ENCODE measurements around the gene NRCAM. TPM values are rescaled to one million over a fixed set of nuclear protein-coding genes. Genes with fewer than 3 reads are reported as not detected.

Gene NRCAM
- total RNA-seq, 1 experiment from 2014 or later: 1.1 TPM

- POLR2A ChIA-PET: interaction anchor here (1.2 to 1.5 kb wide), 2 partner anchors 19 to 98 kb away, joined by 4 to 5 read pairs; no protein-coding TSS in a partner anchor
- BruUV-seq (replicated peaks): no TSS peak
- no peak overlapping the region for H3K27ac Mint-ChIP-seq (ENCODE audit: low read depth, unreplicated experiment)
- DNase-seq (ENCODE audit: unreplicated experiment): peak; percentile 66
- intact Hi-C loops (cut with micrococcal nuclease): loop anchor here (2.0 to 5.0 kb wide), 2 partner anchors 95 to 150 kb away; partner anchors contain the start of gene LAMB1
- CTCF ChIA-PET: interaction anchor here (0.9 to 1.8 kb wide), 5 partner anchors 16 to 48 kb away, joined by 3 to 4 read pairs (median 3); no protein-coding TSS in a partner anchor
- peaks cover 16% of the 10 kb centered on the region for H3K4me1 Mint-ChIP-seq (ENCODE audit: insufficient read depth, unreplicated experiment)
- H3K4me3 Mint-ChIP-seq (ENCODE audit: unreplicated experiment): no peak overlapping the region
- H3K36me3 Mint-ChIP-seq (ENCODE audit: insufficient read depth, unreplicated experiment): no peaks in the 10 kb centered on the region
- peak; percentile 42 for TF ChIP-seq CTCF (IDR thresholded peaks at IDR 0.05; ENCODE audit: unreplicated experiment)
- H3K9me3 Mint-ChIP-seq (ENCODE audit: unreplicated experiment): no peaks in the 10 kb centered on the region
- peaks cover 10% of the 10 kb centered on the region for H3K27me3 Mint-ChIP-seq (ENCODE audit: insufficient read depth, unreplicated experiment)
Observed at GRCh38 chr7:108097703-108098102, 358.5 kb downstream of the NRCAM start.

Other genes with a start within 250 kb of the NRCAM start
- 28.5 and 39.9 TPM in 2 replicates for gene PNPLA8, start 69.7 kb upstream of the NRCAM start, total RNA-seq (2022)
- 44.0 and 49.1 TPM in 2 replicates for gene THAP5, start 113.3 kb upstream of the NRCAM start, total RNA-seq (2022)
- 43.4 and 45.9 TPM in 2 replicates for gene DNAJB9, start 113.4 kb upstream of the NRCAM start, total RNA-seq (2022)

All from MCF 10A (cell line).